HL-60/S4 (cell line): ENCODE measurements around the gene DNM3.

Experiments used
- in situ Hi-C: fragments of 300-500 bp; cut with MboI; formaldehyde crosslinking; loops from 2 replicates; pipeline ENCODE4 v1.14.3; 2022; ENCODE audit warnings: low sequenced_read_pairs

Gene DNM3

GRCh38 chr1:172380441-172381244 lies 539.3 kb downstream of the DNM3 start:
- in situ Hi-C loops, result no loop called here

GRCh38 chr1:172381946-172382345 lies 540.6 kb downstream of the DNM3 start:
- in situ Hi-C loops, result no loop called here

- in situ Hi-C loops, result no loop called here
Measured at GRCh38 chr1:172382406-172382805, 541.1 kb downstream of the DNM3 start.

- in situ Hi-C loops, result no loop called here
Measured at GRCh38 chr1:172382990-172383389, 541.7 kb downstream of the DNM3 start.

GRCh38 chr1:172383536-172383935 lies 542.2 kb downstream of the DNM3 start:
- in situ Hi-C loops, result no loop called here

GRCh38 chr1:172384656-172385055 lies 543.4 kb downstream of the DNM3 start:
- in situ Hi-C loops, result no loop called here

GRCh38 chr1:172386046-172386445 lies 544.7 kb downstream of the DNM3 start:
- in situ Hi-C loops, result no loop called here

- in situ Hi-C loops, result no loop called here
Measured at GRCh38 chr1:172388490-172388889, 547.2 kb downstream of the DNM3 start.

GRCh38 chr1:172390301-172390682 lies 549.0 kb downstream of the DNM3 start:
- in situ Hi-C loops, result no loop called here

- in situ Hi-C loops, result no loop called here
Measured at GRCh38 chr1:172390683-172391551, 549.6 kb downstream of the DNM3 start.

- in situ Hi-C loops, result no loop called here
Measured at GRCh38 chr1:172391976-172392375, 550.7 kb downstream of the DNM3 start.

- in situ Hi-C loops, result no loop called here
Measured at GRCh38 chr1:172393354-172393753, 552.1 kb downstream of the DNM3 start.

- in situ Hi-C loops, result no loop called here
Measured at GRCh38 chr1:172394141-172394751, 552.9 kb downstream of the DNM3 start.

GRCh38 chr1:172394811-172395210 lies 553.5 kb downstream of the DNM3 start:
- in situ Hi-C loops, result no loop called here

GRCh38 chr1:172395576-172395975 lies 554.3 kb downstream of the DNM3 start:
- in situ Hi-C loops, result no loop called here

GRCh38 chr1:172397221-172397620 lies 555.9 kb downstream of the DNM3 start:
- in situ Hi-C loops, result no loop called here

- in situ Hi-C loops, result no loop called here
Measured at GRCh38 chr1:172397633-172398032, 556.3 kb downstream of the DNM3 start.

GRCh38 chr1:172398193-172398592 lies 556.9 kb downstream of the DNM3 start:
- in situ Hi-C loops, result no loop called here

GRCh38 chr1:172398970-172399755 lies 557.9 kb downstream of the DNM3 start:
- in situ Hi-C loops, result no loop called here

GRCh38 chr1:172399756-172400721 lies 558.7 kb downstream of the DNM3 start:
- in situ Hi-C loops, result no loop called here
